Breast epithelium (tissue), 3 donors: ENCODE data around the gene ADAMTS19.

Experiments used
- CTCF ChIP-seq, 3 donors: fragments of 450-650 bp; IDR thresholded peaks; one replicate each; pipeline ENCODE4 v1.5.1; 2016 to 2017; ENCODE audit warnings: antibody characterized with exemption in 3 of 3, mild to moderate bottlenecking in 3 of 3, moderate library complexity in 3 of 3
- POLR2AphosphoS5 ChIP-seq, 3 donors: sonication (generic); formaldehyde crosslinking; IDR thresholded peaks; one replicate each; pipeline ENCODE4 v1.6.1; 2017; ENCODE audit warnings: antibody characterized with exemption in 3 of 3

GRCh38 chr5:129474544-129474943 lies 14.4 kb downstream of the ADAMTS19 start:
- no peak for TF ChIP-seq POLR2AphosphoS5 (IDR thresholded peaks at IDR 0.05)
- no peak for TF ChIP-seq CTCF (IDR thresholded peaks at IDR 0.05)
